Liver (tissue), 9 donors: ENCODE results near the gene LMTK2. TPM values are rescaled to one million over a fixed set of nuclear protein-coding genes. Genes with fewer than 3 reads are reported as not detected.

Source experiments
- DNase-seq: peaks from one replicate; pipeline ENCODE4 v3.0.0-alpha.2; 2017; ENCODE audit warnings: low spot score
- H3K27ac ChIP-seq, 2 donors: one replicate each; pipeline ENCODE4 v1.7.0; 2013; ENCODE audit warnings: inconsistent platforms in 2 of 2, low read length in 2 of 2, control low read depth in 1 of 2, low read depth in 1 of 2, mild to moderate bottlenecking in 1 of 2
- H3K27me3 ChIP-seq, 4 donors: one replicate each; pipeline versions ENCODE4 v1.6.1 to v1.7.0; 2013; ENCODE audit warnings: low read length in 3 of 4, inconsistent platforms in 1 of 4, mild to moderate bottlenecking in 1 of 4, moderate library complexity in 1 of 4; ENCODE audit not compliant: control insufficient read depth in 4 of 4, insufficient read depth in 4 of 4
- H3K36me3 ChIP-seq, 4 donors: one replicate each; pipeline versions ENCODE4 v1.6.1 to v1.7.0; 2013; ENCODE audit warnings: low read length in 3 of 4, mild to moderate bottlenecking in 3 of 4, low read depth in 1 of 4, moderate library complexity in 1 of 4; ENCODE audit not compliant: control insufficient read depth in 4 of 4, insufficient read depth in 3 of 4
- H3K4me1 ChIP-seq, 4 donors: one replicate each; pipeline versions ENCODE4 v1.6.1 to v1.7.0; 2013; ENCODE audit warnings: low read length in 3 of 4, mild to moderate bottlenecking in 3 of 4, moderate library complexity in 1 of 4; ENCODE audit not compliant: control insufficient read depth in 4 of 4, insufficient read depth in 4 of 4
- H3K4me3 ChIP-seq, 3 donors: one replicate each; pipeline versions ENCODE4 v1.6.1 to v1.7.0; 2013; ENCODE audit warnings: low read length in 3 of 3, control low read depth in 1 of 3, low read depth in 1 of 3, mild to moderate bottlenecking in 1 of 3
- H3K9ac ChIP-seq, 2 donors: one replicate each; pipeline ENCODE4 v1.7.0; 2013; ENCODE audit warnings: low read length in 2 of 2, mild to moderate bottlenecking in 2 of 2, moderate library complexity in 2 of 2, control low read depth in 1 of 2, low read depth in 1 of 2
- H3K9me3 ChIP-seq, 4 donors: one replicate each; pipeline versions ENCODE4 v1.6.1 to v1.7.0; 2013; ENCODE audit warnings: low read length in 3 of 4; ENCODE audit not compliant: control insufficient read depth in 4 of 4
- ATF3 ChIP-seq: IDR thresholded peaks from 2 replicates; pipeline ENCODE4 v1.6.1; 2016; ENCODE audit warnings: antibody characterized with exemption
- CTCF ChIP-seq: fragments of 150-350 bp; IDR thresholded peaks from 2 replicates; pipeline ENCODE4 v1.5.1; 2017; ENCODE audit warnings: improper control_type of control experiment, low read depth, low read length; ENCODE audit not compliant: missing input control
- EGR1 ChIP-seq, 2 donors: IDR thresholded peaks; 2 replicates each; pipeline ENCODE4 v1.6.1; 2016 to 2018; ENCODE audit warnings: antibody characterized with exemption in 2 of 2, low read depth in 2 of 2
- FOXA1 ChIP-seq: IDR thresholded peaks from 2 replicates; pipeline ENCODE4 v1.6.1; 2016; ENCODE audit warnings: antibody characterized with exemption
- FOXA2 ChIP-seq: IDR thresholded peaks from 2 replicates; pipeline ENCODE4 v1.6.1; 2016; ENCODE audit warnings: antibody characterized with exemption
- HNF4A ChIP-seq, 2 donors: conservative IDR thresholded peaks; 2 replicates each; pipeline ENCODE4 v1.6.1; 2016; ENCODE audit warnings: antibody characterized with exemption in 2 of 2, mild to moderate bottlenecking in 2 of 2
- HNF4G ChIP-seq: IDR thresholded peaks from 2 replicates; pipeline ENCODE4 v1.6.1; 2016; ENCODE audit warnings: antibody characterized with exemption
- JUND ChIP-seq, 2 donors: IDR thresholded peaks; 2 replicates each; pipeline ENCODE4 v1.6.1; 2016; ENCODE audit warnings: antibody characterized with exemption in 2 of 2
- NR2F2 ChIP-seq: IDR thresholded peaks from 2 replicates; pipeline ENCODE4 v1.6.1; 2016; ENCODE audit warnings: antibody characterized with exemption
- RAD21 ChIP-seq, 2 donors: IDR thresholded peaks; 2 replicates each; pipeline ENCODE4 v1.6.1; 2016; ENCODE audit warnings: antibody characterized with exemption in 2 of 2, mild to moderate bottlenecking in 2 of 2
- REST ChIP-seq: IDR thresholded peaks from 2 replicates; pipeline ENCODE4 v1.6.1; 2016; ENCODE audit warnings: antibody characterized with exemption, mild to moderate bottlenecking
- RXRA ChIP-seq, 2 donors: IDR thresholded peaks; 2 replicates each; pipeline ENCODE4 v1.6.1; 2017 to 2018; ENCODE audit warnings: antibody characterized with exemption in 2 of 2, mild to moderate bottlenecking in 1 of 2
- SP1 ChIP-seq: IDR thresholded peaks from 2 replicates; pipeline ENCODE4 v1.6.1; 2018; ENCODE audit warnings: antibody characterized with exemption, mild to moderate bottlenecking
- TAF1 ChIP-seq: conservative IDR thresholded peaks from 2 replicates; pipeline ENCODE4 v1.6.1; 2016; ENCODE audit warnings: antibody characterized with exemption, mild to moderate bottlenecking
- YY1 ChIP-seq: IDR thresholded peaks from 2 replicates; pipeline ENCODE4 v1.6.1; 2016; ENCODE audit warnings: antibody characterized with exemption, mild to moderate bottlenecking
- ZBTB33 ChIP-seq: IDR thresholded peaks from 2 replicates; pipeline ENCODE4 v1.6.1; 2016; ENCODE audit warnings: antibody characterized with exemption
- WGBS: extraction: QIAGEN DNeasy Blood & Tissue Kit; methylation state at CpG from one replicate; pipeline ENCODE4 v1.1.7; 2013; 5-methylcytosine and 5-hydroxymethylcytosine counted together
- polyA plus RNA-seq, 2 donors: library from polyadenylated mRNA; stranded (reverse) in 1 of 2; unstranded in 1 of 2; fragments of 200-250 nt in 1 of 2; fragments of >200 nt in 1 of 2; fragmentation: Nextera tagmentation in 1 of 2; extraction: Ambion mirVana in 1 of 2; gene quantifications; one replicate each; pipeline versions ENCODE4 v1.2.1 to v1.2.3, GENCODE V29; 2013 to 2015
- total RNA-seq, 2 donors: library from RNA; depleted of rRNA; stranded (reverse); fragments of >200 nt; gene quantifications; one replicate each; pipeline ENCODE4 v1.2.3, GENCODE V29; 2014
- donor health status: healthy.
- donor health status: healthy.
- donor health status: healthy.
- donor health status: healthy.
- donor health status: healthy.

The LMTK2 gene
- total and polyA plus RNA-seq, 4 donors = 3.1 to 14.3 (median 9.0) TPM

- H3K27me3 ChIP-seq = no peaks in the 10 kb centered on the region
- H3K36me3 ChIP-seq = peaks cover 0 to 10% (median 5%) of the 10 kb centered on the region in 4 donors
- no peaks in the 10 kb centered on the region for H3K9me3 ChIP-seq
- DNase-seq = no peak
- H3K27ac ChIP-seq = no peak overlapping the region
- H3K9ac ChIP-seq = no peak overlapping the region
- H3K4me1 ChIP-seq = peaks cover 10 to 23% (median 16%) of the 10 kb centered on the region in 4 donors
- TF ChIP-seq REST (no peak), FOXA2 (no peak), CTCF (no peak), HNF4G (no peak)
- no peak overlapping the region for H3K4me3 ChIP-seq
- WGBS = 95% methylated on average over 4 of the region's 4 CpGs
Observed at GRCh38 chr7:98254516-98254915, 147.9 kb downstream of the LMTK2 start.

GRCh38 chr7:98254951-98255610 lies 148.4 kb downstream of the LMTK2 start:
- peaks cover 0 to 10% (median 5%) of the 10 kb centered on the region in 4 donors for H3K36me3 ChIP-seq
- H3K27ac ChIP-seq = no peak overlapping the region
- no peak overlapping the region for H3K9ac ChIP-seq
- no peaks in the 10 kb centered on the region for H3K27me3 ChIP-seq
- H3K4me1 ChIP-seq = peaks cover 10 to 23% (median 16%) of the 10 kb centered on the region in 4 donors
- WGBS = 83% methylated on average over 11 of the region's 11 CpGs
- no peaks in the 10 kb centered on the region for H3K9me3 ChIP-seq
- H3K4me3 ChIP-seq = no peak overlapping the region
- TF ChIP-seq EGR1 (IDR thresholded peaks at IDR 0.05; ENCODE audit: low read depth in 2 of 2) (no peak), FOXA2 (no peak), FOXA1 (no peak)
- DNase-seq = no peak

- TF ChIP-seq YY1 (no peak), TAF1 (no peak), REST (no peak), RAD21 (IDR thresholded peaks at IDR 0.05) (no peak), ATF3 (no peak), NR2F2 (no peak), HNF4G (no peak), EGR1 (IDR thresholded peaks at IDR 0.05; ENCODE audit: low read depth in 2 of 2) (no peak), SP1 (no peak), JUND (IDR thresholded peaks at IDR 0.05) (no peak), ZBTB33 (no peak), HNF4A (conservative IDR thresholded peaks at IDR 0.05) (no peak), FOXA1 (no peak), RXRA (IDR thresholded peaks at IDR 0.05) (no peak)
- Histone ChIP-seq H3K36me3 (peaks cover 2 to 12% (median 7%) of the 10 kb centered on the region in 4 donors), H3K9me3 (no peaks in the 10 kb centered on the region)
Observed at GRCh38 chr7:98256431-98256830, 149.8 kb downstream of the LMTK2 start.

More at GRCh38 chr7:98256431-98256830, 149.8 kb downstream of the LMTK2 start:
- Histone ChIP-seq H3K4me3 (no peak overlapping the region), H3K27me3 (no peaks in the 10 kb centered on the region), H3K9ac (no peak overlapping the region), H3K4me1 (peaks cover 10 to 16% (median 13%) of the 10 kb centered on the region in 4 donors), H3K27ac (no peak overlapping the region)
- 98% methylated on average over 7 of the region's 7 CpGs for WGBS
- DNase-seq = no peak
